ENCODE measurements around the gene AKAP6. TPM values are rescaled to one million over a fixed set of nuclear protein-coding genes. Genes with fewer than 3 reads are reported as not detected.

AKAP6 gene
- total and polyA plus RNA-seq, 4 donors: 0.42 to 3.2 (median 1.7) TPM

DNA sequence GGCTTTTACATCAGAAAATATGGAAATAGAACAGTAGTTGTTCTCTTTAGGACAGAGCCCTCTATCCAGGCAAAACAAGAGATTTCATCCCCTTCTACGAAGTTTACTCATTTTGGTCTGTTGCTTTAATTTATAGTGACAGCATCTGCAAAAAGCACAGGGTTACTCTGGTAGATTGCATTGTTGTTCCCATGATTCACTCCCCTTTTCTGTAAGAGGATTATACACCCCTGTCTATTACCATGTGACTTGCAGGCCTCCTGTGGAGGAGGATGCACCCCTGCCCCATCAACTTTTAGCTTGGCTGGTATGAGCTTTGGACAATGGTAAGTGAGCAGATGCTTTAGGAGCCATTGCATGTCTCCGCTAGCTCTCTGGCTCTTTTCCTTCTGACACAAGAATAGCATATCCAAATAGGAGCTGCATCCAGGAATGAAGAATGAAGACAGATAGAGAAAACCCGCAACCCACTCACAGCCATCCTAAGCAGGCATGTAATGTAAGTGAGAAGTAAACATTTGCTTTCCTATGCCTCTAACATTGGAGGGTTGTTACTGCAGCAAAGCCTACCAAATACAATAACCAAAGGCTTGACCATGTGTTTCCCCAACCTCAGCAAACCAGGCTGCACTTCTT, 304.2 kb downstream of the AKAP6 start:
- H3K9me3 ChIP-seq (ENCODE audit: control insufficient read depth in 4 of 4, low read length in 3 of 4): no peaks in the 10 kb centered on the region
- H3K36me3 ChIP-seq (ENCODE audit: control insufficient read depth in 4 of 4, insufficient read depth in 3 of 4, low read depth in 1 of 4, low read length in 3 of 4): no peaks in the 10 kb centered on the region
- H3K27ac ChIP-seq (ENCODE audit: low read depth in 1 of 2, low read length in 2 of 2): no peak overlapping the region
- peaks cover 0 to 13% (median 3%) of the 10 kb centered on the region in 4 donors for H3K4me1 ChIP-seq (ENCODE audit: control insufficient read depth in 4 of 4, insufficient read depth in 4 of 4, low read length in 3 of 4)
- TF ChIP-seq HNF4A (conservative IDR thresholded peaks at IDR 0.05): no peak
- TF ChIP-seq YY1 (IDR thresholded peaks at IDR 0.05): no peak
- no peak for TF ChIP-seq NR2F2 (IDR thresholded peaks at IDR 0.05)
- TF ChIP-seq RAD21 (IDR thresholded peaks at IDR 0.05): no peak
- TF ChIP-seq, protein P1, sequence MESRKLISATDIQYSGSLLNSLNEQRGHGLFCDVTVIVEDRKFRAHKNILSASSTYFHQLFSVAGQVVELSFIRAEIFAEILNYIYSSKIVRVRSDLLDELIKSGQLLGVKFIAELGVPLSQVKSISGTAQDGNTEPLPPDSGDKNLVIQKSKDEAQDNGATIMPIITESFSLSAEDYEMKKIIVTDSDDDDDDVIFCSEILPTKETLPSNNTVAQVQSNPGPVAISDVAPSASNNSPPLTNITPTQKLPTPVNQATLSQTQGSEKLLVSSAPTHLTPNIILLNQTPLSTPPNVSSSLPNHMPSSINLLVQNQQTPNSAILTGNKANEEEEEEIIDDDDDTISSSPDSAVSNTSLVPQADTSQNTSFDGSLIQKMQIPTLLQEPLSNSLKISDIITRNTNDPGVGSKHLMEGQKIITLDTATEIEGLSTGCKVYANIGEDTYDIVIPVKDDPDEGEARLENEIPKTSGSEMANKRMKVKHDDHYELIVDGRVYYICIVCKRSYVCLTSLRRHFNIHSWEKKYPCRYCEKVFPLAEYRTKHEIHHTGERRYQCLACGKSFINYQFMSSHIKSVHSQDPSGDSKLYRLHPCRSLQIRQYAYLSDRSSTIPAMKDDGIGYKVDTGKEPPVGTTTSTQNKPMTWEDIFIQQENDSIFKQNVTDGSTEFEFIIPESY (IDR thresholded peaks at IDR 0.05): no peak
- TF ChIP-seq, protein P2, sequence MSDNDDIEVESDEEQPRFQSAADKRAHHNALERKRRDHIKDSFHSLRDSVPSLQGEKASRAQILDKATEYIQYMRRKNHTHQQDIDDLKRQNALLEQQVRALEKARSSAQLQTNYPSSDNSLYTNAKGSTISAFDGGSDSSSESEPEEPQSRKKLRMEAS (IDR thresholded peaks at IDR 0.05): no peak
- 99% methylated on average over 3 of the region's 3 CpGs for WGBS
- no peak overlapping the region for H3K4me3 ChIP-seq (ENCODE audit: low read depth in 1 of 3, low read length in 3 of 3)
- H3K9ac ChIP-seq (ENCODE audit: low read depth in 1 of 2, low read length in 2 of 2): no peak overlapping the region
- no peaks in the 10 kb centered on the region for H3K27me3 ChIP-seq (ENCODE audit: control insufficient read depth in 4 of 4, insufficient read depth in 4 of 4, low read length in 3 of 4)
- DNase-seq (ENCODE audit: low spot score): no peak

DNA sequence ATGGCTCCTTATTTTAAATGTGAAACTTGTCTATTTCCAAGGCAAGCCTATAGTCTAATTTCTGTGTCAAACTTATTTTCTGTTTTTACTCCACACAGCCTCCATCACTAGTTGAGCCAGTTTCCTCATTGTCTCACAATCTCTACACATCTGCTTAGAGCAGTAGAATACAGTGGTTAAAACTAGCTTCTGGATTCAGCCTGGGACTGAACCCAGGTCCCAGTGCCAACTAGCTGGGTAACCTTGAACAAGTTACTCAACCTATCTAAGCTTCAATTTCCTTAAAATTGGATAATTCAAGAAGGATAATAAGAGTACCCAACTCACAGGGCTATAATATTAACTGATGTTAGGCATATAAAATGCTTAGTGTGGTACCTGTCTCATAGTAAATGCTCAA, 304.8 kb downstream of the AKAP6 start:
- no peak overlapping the region for H3K9ac ChIP-seq (ENCODE audit: low read depth in 1 of 2, low read length in 2 of 2)
- H3K36me3 ChIP-seq (ENCODE audit: control insufficient read depth in 4 of 4, insufficient read depth in 3 of 4, low read depth in 1 of 4, low read length in 3 of 4): no peaks in the 10 kb centered on the region
- H3K9me3 ChIP-seq (ENCODE audit: control insufficient read depth in 4 of 4, low read length in 3 of 4): no peaks in the 10 kb centered on the region
- no peak for DNase-seq (ENCODE audit: low spot score)
- no peaks in the 10 kb centered on the region for H3K27me3 ChIP-seq (ENCODE audit: control insufficient read depth in 4 of 4, insufficient read depth in 4 of 4, low read length in 3 of 4)
- no peak for TF ChIP-seq HNF4G (IDR thresholded peaks at IDR 0.05)
- TF ChIP-seq ATF3 (IDR thresholded peaks at IDR 0.05): no peak
- TF ChIP-seq, protein P1 (IDR thresholded peaks at IDR 0.05): no peak
- no peak for TF ChIP-seq GABPA (IDR thresholded peaks at IDR 0.05 in 1 of 2, conservative IDR thresholded peaks at IDR 0.05 in 1 of 2)
- TF ChIP-seq NR2F2 (IDR thresholded peaks at IDR 0.05): no peak
- no peak for TF ChIP-seq SP1 (IDR thresholded peaks at IDR 0.05)
- no peak for TF ChIP-seq REST (IDR thresholded peaks at IDR 0.05)
- H3K4me3 ChIP-seq (ENCODE audit: low read depth in 1 of 3, low read length in 3 of 3): no peak overlapping the region
- H3K4me1 ChIP-seq (ENCODE audit: control insufficient read depth in 4 of 4, insufficient read depth in 4 of 4, low read length in 3 of 4): peaks cover 0 to 13% (median 3%) of the 10 kb centered on the region in 4 donors
- H3K27ac ChIP-seq (ENCODE audit: low read depth in 1 of 2, low read length in 2 of 2): no peak overlapping the region
